IPS-11a (cell line): Measurements from ENCODE around the gene BTLA.
"Not testable (repeated sequence)": the region's sequence is repeated elsewhere in the genome, so short reads cannot be mapped to it uniquely, and the experiment has no call there.

Experiments used
- H3K4me3 ChIP-seq: one replicate; pipeline ENCODE4 v1.5.1; 2013; ENCODE audit warnings: low read depth, low read length, control low read depth

The BTLA gene

GRCh38 chr3:112492124-112492523, 7.1 kb downstream of the BTLA start:
- H3K4me3 ChIP-seq = no peak overlapping the region

DNA sequence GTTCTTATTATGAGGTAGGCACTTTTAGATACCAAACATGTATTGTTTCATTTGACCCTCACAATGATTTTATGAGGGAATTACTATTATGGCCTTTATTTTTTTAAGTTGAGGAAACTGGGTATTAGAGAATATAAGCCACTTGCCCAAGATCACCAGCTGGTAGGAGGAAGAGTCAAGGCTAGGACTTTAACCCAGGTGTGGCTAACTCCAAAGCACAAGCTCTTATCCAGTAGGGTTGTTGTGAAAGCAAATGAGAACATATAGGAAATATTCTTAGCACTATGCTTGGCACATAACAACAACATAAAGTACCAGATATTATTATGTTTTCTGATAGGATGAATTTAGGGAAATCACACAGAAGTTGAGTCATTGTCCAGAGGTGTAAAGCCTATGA, 7.9 kb downstream of the BTLA start:
- no peak overlapping the region for H3K4me3 ChIP-seq

- no peak overlapping the region for H3K4me3 ChIP-seq
These were observed 9.4 kb downstream of the BTLA start for GRCh38 chr3:112489674-112490479.

- no peak overlapping the region for H3K4me3 ChIP-seq
These were observed 12.3 kb downstream of the BTLA start for GRCh38 chr3:112486811-112487505.

GRCh38 chr3:112484352-112484751, 14.9 kb downstream of the BTLA start:
- H3K4me3 ChIP-seq = no peak overlapping the region

GRCh38 chr3:112482675-112483074, 16.6 kb downstream of the BTLA start:
- no peak overlapping the region for H3K4me3 ChIP-seq

DNA sequence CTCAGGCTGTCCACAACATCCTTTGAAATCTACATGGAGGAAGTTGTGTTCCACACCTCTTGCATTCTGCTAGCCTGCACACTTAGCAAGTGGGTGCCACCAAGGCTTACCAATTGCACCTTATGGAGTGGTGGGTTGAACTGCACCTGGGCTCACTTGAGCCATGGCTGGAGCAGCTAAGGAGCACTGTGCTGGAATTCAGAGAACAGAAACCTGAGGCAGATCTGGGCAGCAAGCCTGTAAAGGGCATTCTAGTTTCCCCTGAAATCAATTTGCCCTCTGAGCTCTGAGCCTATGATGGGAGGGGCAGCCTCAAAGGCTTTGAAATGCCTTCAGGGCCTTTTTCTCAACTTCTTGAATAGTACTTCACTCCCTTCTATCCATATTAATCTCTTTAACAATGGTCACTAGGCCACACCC, 18.0 kb downstream of the BTLA start:
- H3K4me3 ChIP-seq = no peak overlapping the region

GRCh38 chr3:112477891-112478290, 21.4 kb downstream of the BTLA start:
- no peak overlapping the region for H3K4me3 ChIP-seq

GRCh38 chr3:112476346-112476745, 22.9 kb downstream of the BTLA start:
- no peak overlapping the region for H3K4me3 ChIP-seq

DNA sequence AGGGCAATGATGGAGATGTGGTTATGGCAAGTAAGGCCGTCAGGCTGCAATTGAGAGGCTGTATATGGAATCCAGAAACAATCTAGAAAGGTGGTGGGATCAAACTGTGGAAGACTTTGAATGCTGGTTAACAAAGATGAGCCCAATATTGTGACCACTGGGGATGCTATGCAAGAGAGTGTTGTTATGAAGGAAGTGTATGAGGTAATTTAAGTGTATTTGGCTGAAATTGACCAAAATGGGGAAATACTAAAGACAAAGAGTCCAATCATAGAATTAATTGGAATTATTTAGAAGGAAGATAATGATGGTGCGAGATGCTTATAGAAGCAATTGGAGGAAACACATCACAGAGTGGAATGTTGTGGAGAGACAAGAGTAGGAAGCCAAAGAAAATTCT, 24.5 kb downstream of the BTLA start:
- H3K4me3 ChIP-seq = no peak overlapping the region

DNA sequence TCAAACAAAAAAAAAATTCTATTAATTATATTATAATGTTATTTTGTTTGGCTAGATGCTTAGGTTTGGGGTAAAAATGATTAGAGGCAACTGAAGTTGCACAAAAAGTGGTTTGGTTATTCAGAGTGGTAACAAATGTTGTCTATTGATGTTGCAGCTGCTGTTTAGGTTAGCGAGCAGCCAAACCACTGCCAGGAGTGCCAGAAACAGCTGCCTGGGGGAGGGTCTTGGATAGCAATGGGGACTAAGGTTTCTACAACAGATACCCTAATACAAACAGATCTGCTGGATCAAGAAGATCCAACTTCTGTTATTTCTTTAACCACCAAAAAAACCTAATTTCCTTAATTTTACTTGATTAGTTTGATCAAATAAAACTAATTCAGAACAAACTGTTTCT, 26.6 kb downstream of the BTLA start:
- H3K4me3 ChIP-seq = no peak overlapping the region

DNA sequence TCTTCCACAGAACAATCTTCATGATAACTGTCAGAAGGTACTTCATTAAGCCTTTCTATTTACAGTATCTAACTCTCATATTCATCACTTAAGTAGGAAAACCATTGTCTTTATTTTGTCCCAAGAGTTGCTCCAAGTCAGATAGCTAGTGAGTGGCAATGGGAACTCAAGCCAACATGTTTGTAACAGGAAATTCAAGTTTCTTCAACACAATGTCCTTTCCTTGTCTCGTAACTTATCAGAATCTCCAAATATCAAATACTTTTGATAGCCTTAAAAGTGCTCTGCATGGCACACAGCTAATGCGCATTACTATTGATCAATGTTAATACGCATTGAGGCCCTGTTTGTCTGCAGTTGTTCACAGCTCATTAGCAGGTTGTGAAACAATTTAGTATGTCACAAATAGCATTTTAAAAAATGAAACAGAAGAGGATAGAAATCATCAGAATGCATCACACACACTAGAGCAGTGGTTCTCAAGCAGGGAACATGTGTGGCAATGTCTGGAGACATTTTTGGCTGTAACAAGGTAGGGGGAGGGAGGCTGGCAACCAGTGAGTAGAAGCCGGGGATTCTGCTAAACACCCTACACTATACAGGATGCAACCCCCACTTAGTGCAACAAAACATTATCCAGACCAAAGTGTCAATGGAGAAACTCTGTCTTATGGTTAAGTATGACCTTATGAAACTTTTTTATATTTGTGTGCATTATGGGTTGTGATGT, 27.5 kb downstream of the BTLA start:
- no peak overlapping the region for H3K4me3 ChIP-seq

GRCh38 chr3:112470788-112471187, 28.5 kb downstream of the BTLA start:
- H3K4me3 ChIP-seq = no peak overlapping the region

DNA sequence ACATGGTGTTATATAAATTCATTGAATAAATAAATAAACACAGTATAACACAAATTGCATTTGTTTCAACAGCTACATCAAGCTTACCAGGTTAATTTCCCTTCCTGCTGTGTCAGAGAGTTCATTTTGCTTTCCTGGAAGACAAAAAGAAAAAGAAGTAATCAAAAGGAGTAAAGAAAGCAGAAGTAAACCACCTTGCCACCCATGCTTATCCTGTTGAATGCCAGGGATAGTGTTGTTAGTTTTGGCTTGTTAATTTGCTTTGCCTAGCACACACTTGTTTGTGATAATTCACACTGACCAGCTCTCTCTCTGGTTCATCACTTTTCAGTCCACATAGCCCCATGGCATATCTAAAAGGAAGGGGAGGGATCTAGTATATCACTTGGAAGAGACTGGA, 29.6 kb downstream of the BTLA start:
- no peak overlapping the region for H3K4me3 ChIP-seq

DNA sequence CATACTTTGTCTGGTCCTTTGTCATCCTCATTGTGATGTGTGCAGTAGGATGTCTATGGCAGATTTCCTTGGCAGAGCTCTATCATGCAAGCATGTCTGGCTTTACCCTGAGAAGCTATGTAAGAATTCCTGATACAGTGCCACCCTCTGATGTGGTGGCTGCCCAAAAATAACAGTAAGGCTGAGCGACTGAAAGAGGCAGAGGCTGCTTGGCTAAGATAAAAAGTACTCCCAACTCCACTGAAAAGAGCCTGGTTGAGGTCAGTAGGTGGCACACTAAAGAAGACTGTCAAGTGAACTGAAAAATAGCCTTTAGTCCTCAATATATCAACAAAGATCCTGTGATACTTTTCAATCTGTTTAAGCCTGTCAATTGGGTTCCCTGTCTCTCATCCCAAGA, 31.7 kb downstream of the BTLA start:
- no peak overlapping the region for H3K4me3 ChIP-seq

GRCh38 chr3:112466020-112466419, 33.3 kb downstream of the BTLA start:
- no peak overlapping the region for H3K4me3 ChIP-seq

GRCh38 chr3:112464264-112464663, 35.0 kb downstream of the BTLA start:
- no peak overlapping the region for H3K4me3 ChIP-seq

DNA sequence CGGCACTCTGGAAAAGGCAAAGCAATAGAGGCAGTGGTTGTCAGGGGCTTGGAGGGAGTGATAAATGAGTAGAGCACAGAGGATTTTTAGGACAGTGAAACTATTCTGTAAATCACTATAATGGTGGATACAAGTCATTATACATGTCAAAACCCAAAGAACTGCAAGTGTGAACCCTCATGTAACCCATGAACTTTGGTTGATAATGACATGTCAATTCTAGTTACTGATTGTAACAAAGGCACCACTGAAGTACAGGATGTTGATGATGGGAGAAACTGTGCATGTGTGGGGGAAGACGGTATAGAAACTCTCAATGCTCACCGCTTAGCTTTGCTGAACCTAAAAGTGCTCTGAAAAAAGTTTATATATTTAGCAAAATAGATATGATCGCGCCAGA, 36.0 kb downstream of the BTLA start:
- no peak overlapping the region for H3K4me3 ChIP-seq

- H3K4me3 ChIP-seq = not testable (repeated sequence)
These were observed 37.5 kb downstream of the BTLA start for GRCh38 chr3:112461787-112462186.

DNA sequence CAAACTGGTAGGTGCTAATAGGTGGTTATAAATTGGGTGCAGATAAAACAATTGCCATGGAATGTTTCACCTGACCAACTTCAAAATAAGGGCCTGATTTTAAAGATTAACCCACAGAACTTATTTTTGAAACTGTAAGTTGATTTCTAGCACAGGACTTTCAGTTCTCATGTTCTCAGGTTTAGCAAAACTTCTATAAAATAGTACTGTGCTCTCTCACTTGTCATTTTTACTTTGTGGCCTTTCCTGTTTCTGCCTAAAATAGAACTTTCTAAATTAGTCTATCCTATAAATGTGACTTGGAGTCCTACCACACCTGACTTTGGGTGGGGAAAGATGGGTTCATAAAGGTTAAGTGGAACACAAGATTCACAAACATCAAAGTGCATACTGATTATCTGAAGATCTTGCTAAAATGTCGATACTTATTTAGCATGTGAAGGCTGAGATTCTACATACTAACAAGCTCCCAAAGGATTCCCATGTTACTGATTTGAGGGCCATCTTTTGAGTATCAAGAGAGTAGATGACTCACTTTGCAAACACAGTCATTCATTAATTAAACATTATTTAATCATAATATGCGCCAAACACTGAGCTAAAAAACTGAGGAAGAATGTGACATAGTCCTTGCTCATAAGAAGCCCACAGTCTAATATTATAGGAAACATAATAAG, 38.6 kb downstream of the BTLA start:
- H3K4me3 ChIP-seq = no peak overlapping the region

GRCh38 chr3:112459750-112460149, 39.5 kb downstream of the BTLA start:
- H3K4me3 ChIP-seq = no peak overlapping the region
